Measurements from ENCODE around the gene EDAR.

The EDAR gene

GRCh38 chr2:108940156-108940555 is 48.9 kb downstream of the EDAR start:
- DNase-seq (ENCODE audit: low read depth) = no peak

- no peak for DNase-seq (ENCODE audit: low read depth)
These were observed 50.8 kb downstream of the EDAR start for GRCh38 chr2:108938077-108938710.

- DNase-seq (ENCODE audit: low read depth) = no peak
These were observed 51.5 kb downstream of the EDAR start for GRCh38 chr2:108937367-108938017.

GRCh38 chr2:108936866-108937265 is 52.2 kb downstream of the EDAR start:
- DNase-seq (ENCODE audit: low read depth) = no peak

GRCh38 chr2:108936076-108936864 is 52.8 kb downstream of the EDAR start:
- DNase-seq (ENCODE audit: low read depth) = no peak

GRCh38 chr2:108935271-108935741 is 53.7 kb downstream of the EDAR start:
- DNase-seq (ENCODE audit: low read depth) = no peak

GRCh38 chr2:108934583-108935245 is 54.3 kb downstream of the EDAR start:
- no peak for DNase-seq (ENCODE audit: low read depth)

GRCh38 chr2:108934151-108934550 is 54.9 kb downstream of the EDAR start:
- DNase-seq (ENCODE audit: low read depth) = no peak

GRCh38 chr2:108933691-108934117 is 55.3 kb downstream of the EDAR start:
- DNase-seq (ENCODE audit: low read depth) = no peak

GRCh38 chr2:108932736-108933332 is 56.2 kb downstream of the EDAR start:
- no peak for DNase-seq (ENCODE audit: low read depth)

- no peak for DNase-seq (ENCODE audit: low read depth)
These were observed 57.6 kb downstream of the EDAR start for GRCh38 chr2:108931372-108931771.

- DNase-seq (ENCODE audit: low read depth) = no peak
These were observed 59.1 kb downstream of the EDAR start for GRCh38 chr2:108929807-108930425.

- no peak for DNase-seq (ENCODE audit: low read depth)
These were observed 60.2 kb downstream of the EDAR start for GRCh38 chr2:108928660-108929377.

- no peak for DNase-seq (ENCODE audit: low read depth)
These were observed 60.9 kb downstream of the EDAR start for GRCh38 chr2:108927936-108928659.

- DNase-seq (ENCODE audit: low read depth) = no peak
These were observed 61.6 kb downstream of the EDAR start for GRCh38 chr2:108927405-108927804.

- no peak for DNase-seq (ENCODE audit: low read depth)
These were observed 62.2 kb downstream of the EDAR start for GRCh38 chr2:108926561-108927380.

- no peak for DNase-seq (ENCODE audit: low read depth)
These were observed 63.3 kb downstream of the EDAR start for GRCh38 chr2:108925735-108926134.

- no peak for DNase-seq (ENCODE audit: low read depth)
These were observed 63.7 kb downstream of the EDAR start for GRCh38 chr2:108925286-108925685.

GRCh38 chr2:108924580-108925251 is 64.3 kb downstream of the EDAR start:
- DNase-seq (ENCODE audit: low read depth) = no peak

Data from stimulated activated CD8-positive, alpha-beta memory T cell treated with anti-CD3 and anti-CD28 coated beads, Interleukin-4, amount 100 ng/mL, for 24 hours (primary cell).